NOMO-1 (cell line): ENCODE data around the gene KLRB1.
"Not testable (repeated sequence)": the region's sequence is repeated elsewhere in the genome, so short reads cannot be mapped to it uniquely, and the experiment has no call there.

Source experiments
- DNase-seq, 2 experiments: peaks; one replicate each; lab custom pipeline; 2025; ENCODE audit not compliant: unreplicated experiment in 2 of 2; lab: John Stamatoyannopoulos, UW

The KLRB1 gene

GRCh38 chr12:9625019-9625418 is 17.3 kb upstream of the KLRB1 start:
- DNase-seq, result no peak

- peak; percentile 88 to 91 for DNase-seq
These were observed 11.9 kb upstream of the KLRB1 start for GRCh38 chr12:9619411-9620179.

- not testable (repeated sequence) for DNase-seq
These were observed 11.2 kb upstream of the KLRB1 start for GRCh38 chr12:9618906-9619305.

GRCh38 chr12:9617124-9617523 is 9.4 kb upstream of the KLRB1 start:
- no peak for DNase-seq

GRCh38 chr12:9615420-9616136 is 7.9 kb upstream of the KLRB1 start:
- peak; percentile 49 to 70 for DNase-seq

- not testable (repeated sequence) for DNase-seq
These were observed 2.9 kb upstream of the KLRB1 start for GRCh38 chr12:9610606-9611005.

- DNase-seq, result no peak
These were observed 862 bp downstream of the KLRB1 start for GRCh38 chr12:9606736-9607372.

- DNase-seq, result no peak
These were observed 1.5 kb downstream of the KLRB1 start for GRCh38 chr12:9606247-9606646.

GRCh38 chr12:9605483-9605882 is 2.2 kb downstream of the KLRB1 start:
- no peak for DNase-seq

GRCh38 chr12:9604287-9604686 is 3.4 kb downstream of the KLRB1 start:
- DNase-seq, result no peak

- DNase-seq, result not testable (repeated sequence)
These were observed 7.3 kb downstream of the KLRB1 start for GRCh38 chr12:9600426-9600825.

- DNase-seq, result no peak
These were observed 9.4 kb downstream of the KLRB1 start for GRCh38 chr12:9598363-9598762.

GRCh38 chr12:9597365-9597764 is 10.4 kb downstream of the KLRB1 start:
- DNase-seq, result no peak

GRCh38 chr12:9590441-9590840 is 17.3 kb downstream of the KLRB1 start:
- no peak for DNase-seq

GRCh38 chr12:9588749-9589148 is 19.0 kb downstream of the KLRB1 start:
- no peak for DNase-seq

- no peak for DNase-seq
These were observed 19.6 kb downstream of the KLRB1 start for GRCh38 chr12:9587987-9588600.

GRCh38 chr12:9577729-9578128 is 30.0 kb downstream of the KLRB1 start:
- DNase-seq, result not testable (repeated sequence)

GRCh38 chr12:9567151-9567550 is 40.6 kb downstream of the KLRB1 start:
- DNase-seq, result not testable (repeated sequence)

- DNase-seq, result not testable (repeated sequence)
These were observed 41.6 kb downstream of the KLRB1 start for GRCh38 chr12:9566113-9566512.

- not testable (repeated sequence) for DNase-seq
These were observed 43.3 kb downstream of the KLRB1 start for GRCh38 chr12:9564418-9564817.

GRCh38 chr12:9562841-9563453 is 44.8 kb downstream of the KLRB1 start:
- not testable (repeated sequence) for DNase-seq
